Esophagus squamous epithelium (tissue), 4 donors: ENCODE data around the gene HUS1B.

ENCODE experiments used
- CTCF ChIP-seq, 6 experiments: fragments of 450-650 bp in 4 of 6; fragments of 200-600 bp in 2 of 6; sonication (generic) in 2 of 6; IDR thresholded peaks; one replicate each; pipeline ENCODE4 v1.5.1; 2016 to 2019; ENCODE audit warnings: antibody characterized with exemption in 6 of 6, mild to moderate bottlenecking in 4 of 6, moderate library complexity in 4 of 6
- POLR2A ChIP-seq, 4 donors: fragments of 450-650 bp; IDR thresholded peaks; one replicate each; pipeline ENCODE4 v1.6.1; 2017; ENCODE audit warnings: antibody characterized with exemption in 4 of 4, mild to moderate bottlenecking in 4 of 4, moderate library complexity in 3 of 4

GRCh38 chr6:626236-626635 is 30.7 kb downstream of the HUS1B start:
- TF ChIP-seq CTCF (IDR thresholded peaks at IDR 0.05) (no peak), POLR2A (IDR thresholded peaks at IDR 0.05) (no peak)
